ENCODE measurements around the gene EEF2.
"Not testable (repeated sequence)": the region's sequence is repeated elsewhere in the genome, so short reads cannot be mapped to it uniquely, and the experiment has no call there.

EEF2 gene

GRCh38 chr19:3950871-3951861 is 34.1 kb downstream of the EEF2 start:
- no peak overlapping the region for H3K4me3 ChIP-seq (replicated peaks; ENCODE audit: low read depth, low read length)
- DNase-seq (ENCODE audit: extremely low read depth, insufficient read length): no peak
- peaks cover 2% of the 10 kb centered on the region; the same call in 1 of the 2 replicates for H3K36me3 ChIP-seq (ENCODE audit: control insufficient read depth, insufficient read depth, low read length)
- TF ChIP-seq CTCF (IDR thresholded peaks at IDR 0.05; ENCODE audit: insufficient read depth, low read length, poor library complexity, severe bottlenecking): no peak
- H3K27me3 ChIP-seq (replicated peaks; ENCODE audit: control insufficient read depth, insufficient read depth, low read length): no peaks in the 10 kb centered on the region

GRCh38 chr19:3949997-3950859 is 35.0 kb downstream of the EEF2 start:
- DNase-seq (ENCODE audit: extremely low read depth, insufficient read length): no peak
- no peaks in the 10 kb centered on the region for H3K36me3 ChIP-seq (ENCODE audit: control insufficient read depth, insufficient read depth, low read length)
- TF ChIP-seq CTCF (IDR thresholded peaks at IDR 0.05; ENCODE audit: insufficient read depth, low read length, poor library complexity, severe bottlenecking): no peak
- no peak overlapping the region for H3K4me3 ChIP-seq (replicated peaks; ENCODE audit: low read depth, low read length)
- no peaks in the 10 kb centered on the region for H3K27me3 ChIP-seq (replicated peaks; ENCODE audit: control insufficient read depth, insufficient read depth, low read length)

DNA sequence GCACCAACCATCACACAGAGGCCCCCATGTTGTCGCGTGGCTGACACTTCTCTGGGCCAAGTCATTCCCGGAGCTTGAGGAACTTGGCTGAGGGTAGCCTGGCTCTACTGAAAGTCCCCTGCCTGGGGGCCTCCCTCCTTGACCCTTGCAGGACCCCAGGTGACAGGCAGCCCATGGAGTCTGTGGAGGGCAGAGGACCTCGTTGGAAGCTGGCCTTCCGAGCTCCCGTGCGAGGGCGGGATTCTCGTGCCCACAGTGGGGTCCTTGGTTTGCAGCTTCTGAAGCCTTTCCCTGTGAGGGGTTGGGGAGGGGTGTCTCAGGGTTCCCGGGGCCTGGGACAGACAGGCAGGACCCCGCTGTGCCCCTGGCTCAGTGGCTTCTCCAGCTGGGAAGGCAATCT is 36.0 kb downstream of the EEF2 start:
- Histone ChIP-seq H3K36me3 (ENCODE audit: control insufficient read depth, insufficient read depth, low read length) (no peaks in the 10 kb centered on the region), H3K4me3 (replicated peaks; ENCODE audit: low read depth, low read length) (no peak overlapping the region), H3K27me3 (replicated peaks; ENCODE audit: control insufficient read depth, insufficient read depth, low read length) (no peaks in the 10 kb centered on the region)
- DNase-seq (ENCODE audit: extremely low read depth, insufficient read length): no peak
- TF ChIP-seq CTCF (IDR thresholded peaks at IDR 0.05; ENCODE audit: insufficient read depth, low read length, poor library complexity, severe bottlenecking): no peak

DNA sequence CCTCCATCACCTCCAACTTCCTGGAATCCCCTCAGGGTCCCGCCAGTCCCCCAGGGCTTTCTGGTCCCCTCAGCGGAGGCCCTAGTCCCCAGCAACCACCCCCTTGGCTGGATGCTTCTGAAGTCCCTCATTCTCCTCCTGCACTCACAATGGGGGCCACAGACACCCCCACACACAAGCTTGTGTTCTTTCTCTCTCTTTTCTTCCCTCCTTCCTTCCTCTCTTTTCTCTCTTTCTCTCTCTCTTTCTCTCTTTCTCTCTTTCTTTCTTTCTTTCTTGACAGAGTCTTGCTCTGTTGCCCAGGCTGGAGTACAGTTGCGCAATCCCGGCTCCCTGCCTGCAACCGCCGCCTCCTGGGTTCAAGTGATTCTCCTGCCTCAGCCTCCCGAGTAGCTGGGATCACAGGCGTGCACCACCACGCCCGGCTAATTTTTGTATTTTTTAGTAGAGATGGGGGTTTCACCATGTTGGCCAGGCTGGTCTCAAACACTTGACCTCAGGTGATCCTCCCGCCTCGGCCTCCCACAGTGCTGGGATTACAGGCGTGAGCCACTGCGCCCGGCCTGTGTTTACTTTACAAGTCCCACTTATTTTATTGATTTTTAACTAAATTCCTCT is 37.8 kb downstream of the EEF2 start:
- H3K4me3 ChIP-seq (replicated peaks; ENCODE audit: low read depth, low read length): not testable (repeated sequence)

DNA sequence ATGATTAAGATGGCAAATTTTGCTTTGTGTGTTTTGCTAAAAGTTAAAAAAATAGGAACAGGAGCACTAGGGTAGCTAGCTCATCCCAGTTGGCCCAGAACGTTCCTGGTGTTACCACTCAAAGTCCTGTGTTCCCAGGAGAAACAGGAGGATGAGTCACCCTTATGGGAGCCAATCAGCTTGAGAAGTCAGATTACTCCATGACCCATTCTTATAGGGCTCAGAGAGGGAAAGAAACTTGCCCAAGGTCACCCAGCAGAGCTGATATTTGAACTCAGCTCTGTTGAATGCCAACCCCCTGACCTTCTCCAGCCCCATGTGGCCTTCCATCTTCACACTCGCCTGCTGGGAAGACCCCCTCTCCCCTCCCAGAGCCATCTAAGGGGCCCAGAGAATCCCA is 39.4 kb downstream of the EEF2 start:
- DNase-seq (ENCODE audit: extremely low read depth, insufficient read length): no peak
- TF ChIP-seq CTCF (IDR thresholded peaks at IDR 0.05; ENCODE audit: insufficient read depth, low read length, poor library complexity, severe bottlenecking): no peak
- H3K4me3 ChIP-seq (replicated peaks; ENCODE audit: low read depth, low read length): no peak overlapping the region
- no peaks in the 10 kb centered on the region for H3K36me3 ChIP-seq (ENCODE audit: control insufficient read depth, insufficient read depth, low read length)
- no peaks in the 10 kb centered on the region for H3K27me3 ChIP-seq (replicated peaks; ENCODE audit: control insufficient read depth, insufficient read depth, low read length)

More for the DNA sequence above, 37.8 kb downstream of the EEF2 start:
- not testable (repeated sequence) for DNase-seq (ENCODE audit: extremely low read depth, insufficient read length); H3K27me3 ChIP-seq (replicated peaks; ENCODE audit: control insufficient read depth, insufficient read depth, low read length); H3K36me3 ChIP-seq (ENCODE audit: control insufficient read depth, insufficient read depth, low read length)

Data from GM06990 (cell line).